Hypothalamus (tissue), 51 donors: Measurements from ENCODE around the gene SMCHD1.
A peak's percentile ranks its signal among the peaks of the same experiment; 100 is the strongest.

Source experiments
- DNase-seq, 51 donors: peaks; one replicate each; lab custom pipeline; 2025; lab: John Stamatoyannopoulos, UW

SMCHD1 gene

DNA sequence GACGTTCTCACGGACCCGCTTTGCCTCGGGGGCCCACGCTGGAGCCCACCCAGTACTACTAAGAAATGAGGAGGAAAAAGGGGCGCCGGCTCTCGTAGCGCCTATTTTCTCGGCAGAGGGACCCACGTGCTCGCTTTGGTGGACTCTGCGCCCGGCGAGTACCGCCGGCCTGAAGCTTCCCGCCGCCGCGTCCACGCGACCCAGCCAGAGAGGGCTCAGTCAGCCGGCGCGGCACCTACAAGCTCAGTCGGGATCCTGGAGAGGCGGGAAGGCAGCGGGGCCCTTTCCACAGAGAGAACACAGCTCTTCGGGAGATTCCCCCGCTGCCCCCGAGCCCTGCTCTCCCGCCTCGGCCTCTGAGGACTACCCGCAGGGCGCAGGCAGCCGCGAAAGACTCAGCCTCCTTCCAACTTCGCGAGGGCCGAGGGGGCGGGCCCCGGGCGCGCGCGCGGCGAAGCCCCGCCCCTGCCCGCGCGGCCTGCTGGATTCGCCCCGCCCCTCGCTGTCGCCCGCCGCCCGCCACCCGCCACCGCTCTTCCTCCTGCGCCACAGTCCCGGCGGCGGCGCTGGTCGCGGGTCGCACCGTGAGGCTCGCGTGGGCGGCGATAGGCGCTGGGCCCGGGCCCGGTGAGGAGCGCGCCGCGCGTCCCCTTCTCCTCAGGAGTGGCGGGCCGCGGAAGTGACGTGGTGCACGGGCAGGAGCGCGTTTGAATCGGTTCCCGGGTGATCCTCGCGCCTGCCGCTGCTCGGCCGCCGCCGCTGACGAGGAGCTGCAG is at the start of gene SMCHD1:
SMCHD1 (plus strand) TSS at position 549 of the 776 bp plus-strand sequence. CDS start 350 bp downstream, outside the sequence.
- peak; percentile 18 to 95 (median 80) for DNase-seq

DNA sequence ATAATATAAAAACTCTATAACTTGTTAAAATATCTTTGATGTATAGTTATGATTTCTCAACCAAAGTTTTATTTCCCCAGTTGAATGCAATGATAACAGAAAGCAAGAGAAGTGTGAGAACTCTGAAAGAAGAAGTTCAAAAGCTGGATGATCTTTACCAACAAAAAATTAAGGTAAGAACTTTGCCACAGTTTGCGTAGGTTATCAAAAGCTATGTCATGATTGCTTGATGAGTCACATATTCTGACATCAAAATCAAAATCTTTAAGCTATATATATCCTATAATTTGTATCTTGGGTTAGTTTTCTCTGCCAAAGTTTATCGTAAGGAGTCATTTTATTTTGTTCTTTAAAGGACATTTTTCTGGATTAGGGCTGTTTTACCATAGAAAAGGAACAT is 49.2 kb upstream of the SMCHD1 start:
- no peak for DNase-seq

DNA sequence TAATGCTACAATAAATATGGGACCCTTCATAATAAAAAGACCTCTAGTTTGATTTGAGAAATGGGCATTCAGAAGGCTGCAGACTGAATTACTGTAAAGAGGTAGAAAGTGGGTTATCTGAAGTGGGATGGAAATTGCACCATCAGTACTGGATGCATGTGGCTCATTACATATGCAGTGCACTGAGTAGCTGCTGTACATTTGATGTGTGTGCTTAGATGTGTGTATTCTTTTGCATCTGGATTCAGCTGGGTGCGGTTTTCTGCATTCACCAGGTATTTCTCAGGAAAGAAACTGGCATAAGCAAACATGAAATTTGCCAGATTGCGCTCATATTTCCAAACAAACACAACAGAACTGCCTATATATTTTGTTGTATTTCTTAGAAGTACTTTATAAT is 45.9 kb upstream of the SMCHD1 start:
- DNase-seq: no peak

DNA sequence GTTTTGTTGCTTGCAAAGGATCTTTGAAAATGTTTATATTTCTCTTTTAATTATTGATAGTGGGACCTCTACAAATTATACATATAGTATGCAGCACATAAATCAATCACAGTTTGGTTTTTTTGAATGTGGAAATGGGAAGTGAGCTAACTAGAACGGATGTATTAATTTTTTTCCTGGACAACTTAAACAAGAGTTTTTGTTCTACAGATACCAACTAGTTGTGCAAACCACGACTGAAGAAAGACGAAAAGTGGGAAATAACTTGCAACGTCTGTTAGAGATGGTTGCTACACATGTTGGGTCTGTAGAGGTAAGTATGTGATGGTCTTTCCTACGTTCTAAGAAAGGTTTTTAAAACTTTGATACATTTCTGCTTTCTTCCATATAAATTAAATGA is 45.0 kb upstream of the SMCHD1 start:
- no peak for DNase-seq

DNA sequence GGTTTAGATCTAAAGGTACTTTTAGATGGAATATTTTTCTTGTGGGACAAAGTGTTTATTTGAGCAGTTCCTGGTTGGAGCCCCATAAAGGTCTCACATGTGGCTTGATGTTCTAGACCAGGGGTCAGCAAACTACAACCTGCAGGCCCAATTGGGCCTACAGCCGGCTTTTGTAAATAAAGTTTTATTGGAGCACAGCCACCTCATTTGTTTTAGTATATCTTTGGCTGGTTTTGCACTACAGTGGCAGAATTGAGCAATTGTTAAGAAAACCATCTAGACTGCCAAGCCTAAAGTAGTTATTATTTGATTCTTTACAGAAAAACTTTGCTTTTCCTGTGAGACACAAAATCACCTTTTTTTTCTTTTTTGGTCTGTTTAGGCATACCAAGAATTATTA is 42.5 kb upstream of the SMCHD1 start:
- DNase-seq: no peak

DNA sequence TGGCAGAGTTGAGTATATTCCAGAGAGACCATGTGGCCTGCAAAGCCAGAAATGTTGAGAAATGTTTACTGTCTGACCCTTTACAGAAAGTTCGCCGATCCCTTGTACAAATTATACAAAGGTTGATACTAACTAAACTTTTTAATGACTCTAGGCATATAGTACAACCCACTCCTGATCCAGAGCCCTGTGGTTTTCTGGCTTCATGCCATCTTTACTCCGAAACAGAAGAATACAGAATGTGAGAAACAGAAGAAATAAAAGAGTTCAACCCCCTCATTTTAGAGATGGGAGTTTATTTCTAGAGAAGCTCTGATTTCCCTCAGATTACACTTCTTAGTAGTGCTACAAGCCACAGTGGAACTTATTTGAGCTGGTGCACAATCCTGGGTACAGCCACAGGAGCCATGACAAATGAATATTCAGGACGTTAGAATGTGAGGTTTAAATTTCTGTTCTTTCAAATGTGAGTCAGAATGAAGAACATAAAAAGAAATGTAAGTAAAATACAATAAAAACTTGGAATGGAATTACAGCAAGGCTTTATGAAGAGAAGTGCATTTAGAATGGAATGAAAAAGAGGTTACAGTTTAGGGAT is 38.0 kb upstream of the SMCHD1 start:
- DNase-seq: no peak

DNA sequence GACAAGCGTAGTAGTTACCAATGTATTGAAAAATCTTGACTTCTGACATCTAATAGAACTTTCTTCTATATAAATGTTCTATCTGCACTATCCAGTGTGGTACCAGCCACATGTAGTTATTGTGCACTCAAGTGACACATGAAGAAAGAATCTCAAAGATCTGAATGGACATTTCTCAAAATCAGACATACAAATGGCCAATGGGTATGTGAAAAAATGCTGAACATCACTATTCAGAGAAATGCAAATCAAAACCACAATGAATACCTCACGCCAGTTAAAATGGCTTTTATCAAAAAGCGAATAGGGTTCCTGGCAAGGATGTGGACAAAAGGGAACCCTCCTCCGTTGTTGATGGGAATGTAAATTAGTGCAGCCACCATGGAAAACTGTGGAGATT is 37.5 kb upstream of the SMCHD1 start:
- no peak for DNase-seq

DNA sequence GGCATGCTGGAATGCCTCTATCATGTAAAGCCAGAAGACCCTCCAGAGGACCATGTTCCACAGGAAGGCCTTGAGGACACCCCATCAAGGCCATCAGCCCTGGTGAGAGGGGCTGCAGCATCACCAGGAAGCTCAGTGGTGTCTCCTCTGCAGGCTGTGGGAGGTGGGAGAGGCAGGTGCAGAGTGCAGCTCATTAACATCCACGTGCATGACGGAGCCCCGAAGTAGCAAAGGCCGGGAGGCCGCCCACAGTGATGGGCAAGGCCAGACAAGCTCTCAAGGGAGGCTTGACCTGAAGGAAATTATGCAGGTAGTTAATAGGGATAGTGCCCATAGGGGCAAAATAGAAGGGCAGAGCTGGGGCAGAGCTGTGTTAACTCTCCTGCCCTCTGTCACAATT is 30.3 kb upstream of the SMCHD1 start:
- DNase-seq: no peak

DNA sequence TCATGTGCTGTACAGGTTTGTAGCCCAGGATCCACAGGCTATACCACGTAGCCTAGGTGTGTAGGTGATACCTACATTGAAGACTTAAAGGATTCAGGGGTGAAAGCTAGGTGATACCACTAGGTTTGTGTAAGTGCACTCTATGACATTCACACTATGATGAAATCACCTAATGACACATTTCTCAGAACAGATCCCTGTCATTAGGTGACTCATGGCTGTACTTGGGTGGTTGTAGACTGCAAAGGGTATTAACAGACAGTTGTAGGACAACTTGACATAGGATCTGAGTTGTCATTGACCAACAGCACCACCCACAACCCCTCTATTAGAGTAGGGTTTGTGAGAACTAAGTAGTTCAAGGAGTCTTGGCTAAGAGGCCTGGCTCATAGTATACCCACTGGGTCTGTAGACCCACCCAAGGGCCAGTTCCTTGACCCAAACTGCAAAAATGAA is 27.7 kb upstream of the SMCHD1 start:
- no peak for DNase-seq

DNA sequence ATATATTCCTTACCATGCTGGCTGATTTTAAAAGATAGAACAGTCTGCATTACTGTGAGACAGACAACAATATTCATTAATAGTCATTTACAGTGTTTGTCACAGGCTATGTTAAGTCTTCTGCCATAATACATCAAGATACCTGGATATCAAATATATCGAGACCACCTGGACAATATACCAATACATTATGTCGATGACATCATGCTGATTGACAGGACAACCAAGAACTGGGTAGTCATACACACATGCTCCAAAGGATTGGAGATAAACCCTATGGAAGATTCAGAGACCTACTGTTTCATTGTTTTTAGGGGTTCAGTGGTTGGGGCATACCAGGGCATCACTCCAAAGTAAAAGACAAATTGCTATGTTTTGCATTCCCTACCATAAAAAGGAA is 26.5 kb upstream of the SMCHD1 start:
- DNase-seq: no peak

DNA sequence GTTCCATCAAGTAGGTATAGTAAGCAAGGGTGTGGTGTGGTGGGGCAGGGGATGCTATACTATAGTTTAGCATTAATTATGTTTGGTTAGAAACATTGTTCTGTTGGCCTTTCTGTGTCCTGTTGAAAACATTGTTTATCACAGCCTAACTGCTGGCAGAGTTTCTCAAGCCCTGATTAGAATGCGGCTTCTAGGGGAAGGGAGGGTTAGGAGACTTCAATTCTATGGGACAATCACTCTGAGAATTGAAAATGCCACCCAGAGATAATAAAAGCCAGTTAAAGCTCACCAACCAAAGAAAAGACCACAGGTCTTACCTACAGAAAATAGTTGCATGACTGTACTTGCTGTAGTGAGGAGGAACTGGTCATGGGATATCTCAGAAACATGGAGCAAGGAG is 19.9 kb upstream of the SMCHD1 start:
- DNase-seq: no peak

DNA sequence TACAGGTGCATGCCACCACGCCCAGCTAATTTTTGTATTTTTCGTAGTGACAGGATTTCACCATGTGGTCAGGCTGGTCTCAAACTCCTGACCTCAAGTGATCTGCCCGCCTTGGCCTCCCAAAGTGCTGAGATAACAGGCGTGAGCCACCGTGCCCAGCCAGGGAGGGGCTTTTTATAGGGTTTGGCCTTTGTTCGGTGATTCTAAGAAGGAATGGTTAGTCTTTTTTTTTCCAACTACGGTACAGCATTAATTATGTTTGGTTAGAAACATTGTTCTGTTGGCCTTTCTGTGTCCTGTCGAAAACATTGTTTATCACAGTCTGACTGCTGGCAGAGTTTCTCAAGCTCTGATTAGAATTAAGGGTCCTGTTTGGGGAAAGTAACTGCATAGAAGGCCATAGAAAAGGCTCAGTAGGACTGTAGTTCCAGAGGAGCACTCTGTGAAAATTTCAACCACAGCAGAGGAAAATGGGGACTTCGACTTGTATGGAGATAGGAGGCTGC is 19.3 kb upstream of the SMCHD1 start:
- DNase-seq: no peak

DNA sequence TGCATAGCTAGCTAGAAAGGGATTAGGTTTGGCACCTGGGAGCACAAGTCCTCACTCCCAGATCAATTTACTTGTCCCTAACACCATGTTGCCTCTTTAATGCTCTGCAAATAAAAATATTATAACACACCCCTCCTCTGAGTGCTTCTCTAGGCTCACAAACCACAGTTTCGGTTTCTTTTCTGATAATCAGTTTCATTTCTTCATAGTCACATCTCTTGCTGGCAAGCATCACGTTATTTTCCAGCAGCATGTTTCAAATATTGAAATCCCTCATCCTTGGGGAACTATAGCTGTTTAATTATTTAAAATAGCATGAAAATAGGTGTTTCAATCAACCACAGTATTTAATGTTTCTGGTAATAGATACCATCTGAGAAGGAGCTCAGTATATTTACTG is 13.9 kb upstream of the SMCHD1 start:
- no peak for DNase-seq

DNA sequence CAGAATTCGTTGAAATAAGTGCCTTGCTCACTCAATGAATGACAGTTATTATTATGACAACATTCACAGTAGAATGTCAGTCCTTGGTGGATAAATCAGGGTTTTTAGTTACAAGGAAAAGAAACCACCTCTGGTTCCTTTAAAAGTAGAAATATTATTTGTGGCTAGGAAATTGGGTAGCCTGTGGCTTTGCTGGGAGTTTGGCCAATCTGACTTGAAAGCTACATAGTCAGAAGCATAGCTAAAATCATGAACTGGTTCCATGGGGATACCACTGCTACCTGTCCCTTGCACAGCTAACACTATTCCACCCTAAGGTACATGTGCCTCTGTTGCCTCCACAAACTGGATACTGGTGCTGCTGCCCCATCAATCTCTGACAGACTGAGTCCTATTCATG is 12.8 kb upstream of the SMCHD1 start:
- DNase-seq: no peak

DNA sequence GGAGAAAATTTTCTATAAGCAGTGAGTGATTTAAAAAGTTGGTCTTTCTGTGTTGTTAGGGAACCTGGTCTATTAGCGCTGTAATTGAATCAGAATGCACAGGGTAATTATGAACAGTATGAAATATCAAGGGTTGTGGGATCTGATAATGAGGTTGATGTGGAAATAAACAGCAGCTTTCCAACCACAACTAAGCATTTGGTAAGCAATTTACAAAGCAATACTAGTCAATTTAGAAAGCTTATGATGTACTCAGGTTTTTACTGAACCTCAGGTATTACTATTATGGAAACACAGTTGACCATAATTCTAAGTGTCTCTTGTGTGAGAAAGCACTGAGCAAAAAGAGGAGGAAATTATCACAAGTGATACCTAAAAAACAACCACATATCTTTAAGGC is 11.0 kb upstream of the SMCHD1 start:
- DNase-seq: no peak

DNA sequence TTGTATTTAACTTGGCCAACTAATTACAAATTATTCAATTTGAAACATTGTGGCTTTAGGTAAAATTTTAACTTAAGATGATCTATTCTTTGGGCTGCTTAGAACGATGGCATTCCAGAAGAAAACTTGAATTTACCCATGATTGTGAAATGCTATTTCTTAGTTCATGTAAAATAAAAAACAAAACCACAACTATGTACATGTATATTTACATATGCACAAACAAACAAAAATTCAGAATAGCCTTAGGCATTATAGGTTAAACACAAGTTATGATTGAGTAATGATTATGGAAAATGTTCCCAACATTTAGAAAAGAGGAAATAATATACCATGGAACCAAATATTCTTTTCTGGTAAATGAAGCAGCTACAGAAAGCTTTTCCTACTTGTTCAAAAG is 3.5 kb upstream of the SMCHD1 start:
- DNase-seq: no peak

DNA sequence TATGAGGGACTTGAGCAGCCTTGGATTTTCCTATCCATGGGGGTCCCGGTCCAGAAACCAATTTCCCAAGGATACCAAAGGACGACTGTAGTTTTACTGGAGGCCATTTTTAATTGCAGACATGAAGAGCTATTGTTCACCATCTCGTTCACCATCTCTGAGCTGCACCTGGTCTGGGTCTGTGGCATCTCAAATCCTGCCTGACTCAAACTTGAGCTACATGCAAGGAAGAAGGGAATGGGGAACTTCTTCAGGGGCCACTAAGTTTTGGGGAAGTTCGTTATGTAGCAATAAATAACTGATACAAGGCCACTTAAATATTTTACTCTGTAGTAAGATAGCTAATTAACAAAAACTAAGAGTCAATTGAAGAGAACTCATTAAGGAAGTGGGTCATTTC is 2.1 kb upstream of the SMCHD1 start:
- DNase-seq: no peak

DNA sequence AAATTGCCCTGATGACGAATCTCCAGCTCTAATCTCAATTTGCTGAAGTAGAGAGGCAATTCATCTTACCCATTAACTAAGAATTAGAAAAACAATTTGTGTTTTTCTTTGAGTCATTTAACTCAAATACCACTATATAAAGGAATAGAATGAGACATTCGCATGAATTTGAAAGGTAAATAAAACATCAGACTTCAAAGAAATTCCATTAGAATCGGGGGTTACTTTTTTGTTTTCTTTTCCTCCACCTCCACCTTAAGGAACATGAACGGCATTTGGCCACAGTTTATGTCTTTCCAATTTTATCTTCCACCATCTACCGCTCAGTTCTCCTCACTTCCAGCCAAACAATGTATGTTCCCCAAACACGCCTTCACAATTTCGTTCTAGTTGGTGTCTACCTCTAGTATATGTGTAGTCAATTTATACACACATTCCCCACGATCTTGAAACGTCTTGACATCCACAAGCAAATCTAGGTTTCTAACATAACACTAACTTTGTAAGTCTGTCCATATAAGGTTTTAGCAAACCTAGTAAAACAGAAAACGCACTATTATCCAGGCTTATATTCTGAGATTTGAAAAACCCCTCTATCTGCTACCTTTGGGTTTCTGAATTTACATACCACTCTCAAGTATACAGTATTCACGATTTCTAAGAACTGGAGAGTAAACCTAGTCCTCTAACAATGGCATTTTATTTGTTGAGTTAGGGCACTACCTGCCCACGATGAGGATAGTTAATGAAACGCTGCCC is 1.2 kb upstream of the SMCHD1 start:
- no peak for DNase-seq

DNA sequence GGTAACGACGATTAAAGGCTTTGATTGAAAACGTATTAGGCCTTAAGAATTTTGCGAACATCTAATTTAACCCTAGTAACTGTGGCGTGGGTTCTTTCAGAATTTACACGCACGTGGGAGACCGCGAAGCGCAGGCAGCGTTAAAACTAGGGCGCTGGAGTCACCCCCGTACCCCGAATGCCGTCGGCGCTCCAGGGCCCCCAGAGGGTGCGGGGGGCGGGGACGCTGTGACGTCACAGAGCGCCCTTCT is 673 bp upstream of the SMCHD1 start:
- DNase-seq: peak in 4 of 51 donors; percentile 21 to 65 (median 46)

DNA sequence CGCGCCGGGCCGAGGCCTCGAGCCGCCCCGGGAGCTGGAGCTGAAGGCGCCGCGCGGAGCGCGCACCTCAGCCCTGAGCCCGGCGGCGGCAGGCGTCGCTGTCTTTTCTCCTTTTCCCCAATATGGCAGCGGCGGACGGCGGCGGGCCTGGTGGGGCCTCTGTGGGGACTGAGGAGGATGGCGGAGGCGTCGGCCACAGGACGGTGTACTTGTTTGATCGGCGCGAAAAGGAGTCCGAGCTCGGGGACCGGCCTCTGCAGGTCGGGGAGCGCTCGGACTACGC is 369 bp downstream of the SMCHD1 start:
- DNase-seq: peak in 12 of 51 donors; percentile 29 to 74 (median 57)

DNA sequence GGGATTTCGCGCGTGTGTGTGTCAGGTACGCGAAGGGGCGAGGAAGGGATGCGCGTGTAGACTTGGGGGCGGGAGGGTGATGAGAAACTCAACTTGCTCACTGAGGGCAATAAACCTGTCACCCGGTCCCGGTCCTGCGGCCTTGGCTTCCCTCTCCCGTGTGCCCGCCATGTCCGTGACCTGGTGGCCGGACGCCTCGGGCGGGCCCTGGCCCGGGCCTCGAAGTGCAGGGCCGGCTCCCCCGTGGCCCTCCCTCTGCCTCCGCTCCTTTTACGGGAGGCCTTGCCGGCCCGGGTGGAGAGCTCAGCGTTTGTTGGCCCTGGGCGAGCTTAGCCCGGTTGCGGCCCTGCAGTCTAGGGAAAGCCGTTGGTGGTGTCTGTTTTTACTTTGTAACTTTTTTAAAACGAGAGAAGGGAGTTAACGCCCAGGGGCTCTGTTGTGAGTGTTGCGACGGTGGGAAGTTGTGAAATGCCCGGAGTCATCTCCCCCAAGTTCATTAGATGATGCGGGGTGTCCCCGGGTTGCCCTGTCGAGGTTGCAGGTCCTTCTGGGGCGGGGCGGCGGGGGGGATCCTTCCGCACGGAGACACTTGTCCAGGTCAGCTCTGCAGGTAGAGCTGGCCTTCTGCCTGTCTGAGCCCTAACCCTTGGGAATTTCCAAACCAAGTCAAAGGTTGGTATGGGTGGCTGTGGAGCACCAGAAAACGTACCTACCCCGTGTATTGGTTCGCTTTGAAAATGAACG is 883 bp downstream of the SMCHD1 start:
- DNase-seq: peak in 28 of 51 donors; percentile 10 to 55 (median 34)
